ENCODE results near the gene SP9. TPM values are rescaled to one million over a fixed set of nuclear protein-coding genes. Genes with fewer than 3 reads are reported as not detected.

The SP9 gene
- total and polyA plus RNA-seq, 9 of the 15 experiments (the other 6 are each of a cell fraction or from before 2014, with no cell fraction given) = 0.04 to 0.23 (median 0.11) TPM; not detected in 3

GRCh38 chr2:174334781-174335251 is at the start of gene SP9 (continued):
- no peak for TF ChIP-seq NR2C2 (CRISPR knock-in tag; IDR thresholded peaks at IDR 0.05)
- no peak for TF ChIP-seq NR2C2 (tag; IDR thresholded peaks at IDR 0.05)
- no peak for TF ChIP-seq JUNB (CRISPR knock-in tag; conservative IDR thresholded peaks at IDR 0.05)
- TF ChIP-seq MECOM (CRISPR knock-in tag; IDR thresholded peaks at IDR 0.05) = no peak
- no peak for TF ChIP-seq CREB3 (tag; conservative IDR thresholded peaks at IDR 0.05; ENCODE audit: low read depth)
- no peak for TF ChIP-seq NCOR1 (IDR thresholded peaks at IDR 0.05)
- TF ChIP-seq CXXC5 (CRISPR knock-in tag; IDR thresholded peaks at IDR 0.05) = peak; percentile 83
- no peak for TF ChIP-seq ZNF407 (IDR thresholded peaks at IDR 0.05; ENCODE audit: low read depth)
- TF ChIP-seq HOMEZ (CRISPR knock-in tag; IDR thresholded peaks at IDR 0.05) = no peak
